Adrenal gland (tissue), 5 donors: ENCODE data around the gene SHANK3.

ENCODE experiments used
- POLR2A ChIP-seq, 2 donors: fragments of 450-650 bp; IDR thresholded peaks; one replicate each; pipeline ENCODE4 v1.6.1; 2017; ENCODE audit warnings: antibody characterized with exemption in 2 of 2, mild to moderate bottlenecking in 2 of 2, moderate library complexity in 1 of 2
- TF ChIP-seq, protein P1 (sequence below), 6 experiments: fragments of 450-650 bp in 4 of 6; fragments of 200-600 bp in 2 of 6; sonication (generic) in 1 of 6; IDR thresholded peaks; 1 replicate in 5 of 6; 2 replicates in 1 of 6; pipeline versions ENCODE4 v1.5.1 to v1.8.0; 2016 to 2021; ENCODE audit warnings: antibody characterized with exemption in 6 of 6, mild to moderate bottlenecking in 2 of 6, moderate library complexity in 1 of 6
- donor health status: DM: no; HTN: no; CAD: no.

DNA sequence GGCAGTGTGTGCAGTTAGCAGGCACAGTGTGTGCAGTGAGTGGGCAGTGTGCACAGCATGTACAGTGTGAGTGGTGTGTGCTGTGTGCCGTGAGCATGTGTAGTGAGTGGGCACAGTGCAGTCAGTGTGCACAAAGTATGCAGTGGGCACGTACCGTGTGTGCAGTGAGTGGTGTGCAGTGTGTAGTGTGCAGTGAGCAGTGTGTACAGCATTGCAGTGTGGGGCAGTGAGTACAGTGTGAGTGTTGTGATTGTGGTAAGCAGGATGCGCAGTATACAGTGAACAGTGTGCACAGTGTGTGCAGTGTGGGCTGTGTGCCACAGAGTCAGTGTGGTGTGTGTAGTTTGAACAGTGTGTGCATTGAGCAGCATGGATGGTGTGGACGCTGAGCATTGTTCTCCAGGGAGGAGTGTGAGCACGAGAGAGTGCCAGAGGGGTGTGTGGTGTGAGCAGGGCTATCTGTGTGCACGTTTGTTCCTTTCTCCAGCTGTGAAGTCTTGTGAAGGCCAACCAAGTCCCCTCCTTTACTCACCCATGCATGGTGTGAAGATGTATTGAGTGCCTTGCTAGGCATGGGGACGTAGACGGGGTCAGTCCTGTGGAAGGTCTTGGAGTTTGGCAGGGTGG, 3.0 kb downstream of the SHANK3 start:
- TF ChIP-seq, protein P1, sequence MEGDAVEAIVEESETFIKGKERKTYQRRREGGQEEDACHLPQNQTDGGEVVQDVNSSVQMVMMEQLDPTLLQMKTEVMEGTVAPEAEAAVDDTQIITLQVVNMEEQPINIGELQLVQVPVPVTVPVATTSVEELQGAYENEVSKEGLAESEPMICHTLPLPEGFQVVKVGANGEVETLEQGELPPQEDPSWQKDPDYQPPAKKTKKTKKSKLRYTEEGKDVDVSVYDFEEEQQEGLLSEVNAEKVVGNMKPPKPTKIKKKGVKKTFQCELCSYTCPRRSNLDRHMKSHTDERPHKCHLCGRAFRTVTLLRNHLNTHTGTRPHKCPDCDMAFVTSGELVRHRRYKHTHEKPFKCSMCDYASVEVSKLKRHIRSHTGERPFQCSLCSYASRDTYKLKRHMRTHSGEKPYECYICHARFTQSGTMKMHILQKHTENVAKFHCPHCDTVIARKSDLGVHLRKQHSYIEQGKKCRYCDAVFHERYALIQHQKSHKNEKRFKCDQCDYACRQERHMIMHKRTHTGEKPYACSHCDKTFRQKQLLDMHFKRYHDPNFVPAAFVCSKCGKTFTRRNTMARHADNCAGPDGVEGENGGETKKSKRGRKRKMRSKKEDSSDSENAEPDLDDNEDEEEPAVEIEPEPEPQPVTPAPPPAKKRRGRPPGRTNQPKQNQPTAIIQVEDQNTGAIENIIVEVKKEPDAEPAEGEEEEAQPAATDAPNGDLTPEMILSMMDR (IDR thresholded peaks at IDR 0.05), result no peak
- no peak for TF ChIP-seq POLR2A (IDR thresholded peaks at IDR 0.05)
